Stimulated activated CD8-positive, alpha-beta memory T cell treated with anti-CD3 and anti-CD28 coated beads, Interleukin-7, amount 100 ng/mL, for 4 hours (primary cell): ENCODE data around the gene STX16.

ENCODE experiments used
- DNase-seq, 2 donors: peaks; one replicate each; pipeline ENCODE4 v3.0.0-alpha.2; 2020; ENCODE audit warnings: low read depth in 2 of 2

Gene STX16

GRCh38 chr20:58652606-58653294 lies 1.7 kb downstream of the STX16 start:
- DNase-seq, result no peak

- DNase-seq, result no peak
Measured at GRCh38 chr20:58654337-58654736, 3.3 kb downstream of the STX16 start.

GRCh38 chr20:58655328-58656107 lies 4.4 kb downstream of the STX16 start:
- no peak for DNase-seq

GRCh38 chr20:58656831-58657230 lies 5.7 kb downstream of the STX16 start:
- DNase-seq, result no peak

- DNase-seq, result no peak
Measured at GRCh38 chr20:58657262-58657661, 6.2 kb downstream of the STX16 start.

GRCh38 chr20:58657986-58658385 lies 6.9 kb downstream of the STX16 start:
- no peak for DNase-seq

- no peak for DNase-seq
Measured at GRCh38 chr20:58658760-58659159, 7.7 kb downstream of the STX16 start.

- no peak for DNase-seq
Measured at GRCh38 chr20:58659841-58660240, 8.8 kb downstream of the STX16 start.

- peak in 1 of 2 donors; percentile 21 for DNase-seq
Measured at GRCh38 chr20:58660855-58661597, 9.9 kb downstream of the STX16 start.

- DNase-seq, result no peak
Measured at GRCh38 chr20:58661598-58662473, 10.8 kb downstream of the STX16 start.

- no peak for DNase-seq
Measured at GRCh38 chr20:58664331-58664730, 13.2 kb downstream of the STX16 start.

- no peak for DNase-seq
Measured at GRCh38 chr20:58664883-58665282, 13.8 kb downstream of the STX16 start.

- no peak for DNase-seq
Measured at GRCh38 chr20:58665606-58666005, 14.5 kb downstream of the STX16 start.

GRCh38 chr20:58666702-58667101 lies 15.6 kb downstream of the STX16 start:
- DNase-seq, result no peak

- no peak for DNase-seq
Measured at GRCh38 chr20:58667975-58668374, 16.9 kb downstream of the STX16 start.

- no peak for DNase-seq
Measured at GRCh38 chr20:58668901-58669286, 17.8 kb downstream of the STX16 start.

GRCh38 chr20:58669287-58670006 lies 18.4 kb downstream of the STX16 start:
- no peak for DNase-seq

GRCh38 chr20:58670102-58670501 lies 19.0 kb downstream of the STX16 start:
- DNase-seq, result no peak

- DNase-seq, result no peak
Measured at GRCh38 chr20:58670659-58671058, 19.6 kb downstream of the STX16 start.

GRCh38 chr20:58673119-58673518 lies 22.0 kb downstream of the STX16 start:
- no peak for DNase-seq

- no peak for DNase-seq
Measured at GRCh38 chr20:58675146-58675584, 24.1 kb downstream of the STX16 start.
